ENCODE measurements around the gene HID1.

Gene HID1

GRCh38 chr17:74950207-74950606, 22.4 kb downstream of the HID1 start:
- DNase-seq (ENCODE audit: low read depth in 2 of 3, low spot score in 1 of 3): no peak

- no peak for DNase-seq (ENCODE audit: low read depth in 2 of 3, low spot score in 1 of 3)
Observed at GRCh38 chr17:74949455-74950115, 23.0 kb downstream of the HID1 start.

GRCh38 chr17:74947041-74947754, 25.4 kb downstream of the HID1 start:
- DNase-seq (ENCODE audit: low read depth in 2 of 3, low spot score in 1 of 3): no peak

- no peak for DNase-seq (ENCODE audit: low read depth in 2 of 3, low spot score in 1 of 3)
Observed at GRCh38 chr17:74946641-74947040, 25.9 kb downstream of the HID1 start.

- no peak for DNase-seq (ENCODE audit: low read depth in 2 of 3, low spot score in 1 of 3)
Observed at GRCh38 chr17:74945543-74945942, 27.0 kb downstream of the HID1 start.

GRCh38 chr17:74943808-74944522, 28.6 kb downstream of the HID1 start:
- no peak for DNase-seq (ENCODE audit: low read depth in 2 of 3, low spot score in 1 of 3)

- no peak for DNase-seq (ENCODE audit: low read depth in 2 of 3, low spot score in 1 of 3)
Observed at GRCh38 chr17:74941128-74941725, 31.3 kb downstream of the HID1 start.

GRCh38 chr17:74939534-74939933, 33.0 kb downstream of the HID1 start:
- no peak for DNase-seq (ENCODE audit: low read depth in 2 of 3, low spot score in 1 of 3)

- no peak for DNase-seq (ENCODE audit: low read depth in 2 of 3, low spot score in 1 of 3)
Observed at GRCh38 chr17:74938194-74938950, 34.2 kb downstream of the HID1 start.

- no peak for DNase-seq (ENCODE audit: low read depth in 2 of 3, low spot score in 1 of 3)
Observed at GRCh38 chr17:74937064-74938051, 35.2 kb downstream of the HID1 start.

- no peak for DNase-seq (ENCODE audit: low read depth in 2 of 3, low spot score in 1 of 3)
Observed at GRCh38 chr17:74936470-74936799, 36.1 kb downstream of the HID1 start.

GRCh38 chr17:74935585-74936469, 36.7 kb downstream of the HID1 start, which contains the start of gene OTOP3:
Gene OTOP3 (plus strand): TSS chr17:74935898. CDS start chr17:74935922, 24 bp downstream.
- no peak for DNase-seq (ENCODE audit: low read depth in 2 of 3, low spot score in 1 of 3)

GRCh38 chr17:74935048-74935447, 37.5 kb downstream of the HID1 start:
- no peak for DNase-seq (ENCODE audit: low read depth in 2 of 3, low spot score in 1 of 3)

GRCh38 chr17:74930535-74931036, 42.0 kb downstream of the HID1 start:
- no peak for DNase-seq (ENCODE audit: low read depth in 2 of 3, low spot score in 1 of 3)

- no peak for DNase-seq (ENCODE audit: low read depth in 2 of 3, low spot score in 1 of 3)
Observed at GRCh38 chr17:74928786-74929185, 43.8 kb downstream of the HID1 start.

GRCh38 chr17:74925242-74925641, 47.3 kb downstream of the HID1 start:
- DNase-seq (ENCODE audit: low read depth in 2 of 3, low spot score in 1 of 3): no peak

GRCh38 chr17:74924250-74924948, 48.2 kb downstream of the HID1 start, which contains the start of gene OTOP2:
Gene OTOP2 (plus strand): TSS chr17:74924273. CDS start chr17:74924633, 360 bp downstream.
- no peak for DNase-seq (ENCODE audit: low read depth in 2 of 3, low spot score in 1 of 3)

Measured in stimulated activated CD4-positive, alpha-beta T cell treated with anti-CD3 and anti-CD28 coated beads, Interleukin-12 subunit alpha, Interleukin-12 subunit beta, amount 100 ng/mL, for 48 hours (primary cell).